PC-3 (cell line): ENCODE data around the gene USP32.

ENCODE experiments used
- EZH2 ChIP-seq: fragments of 300-600 bp; sonication (generic); IDR thresholded peaks from one replicate; pipeline ENCODE4 v1.6.1; 2017; ENCODE audit warnings: antibody characterized with exemption, mild to moderate bottlenecking, low read length; ENCODE audit not compliant: unreplicated experiment
- TF ChIP-seq, protein P1 (sequence below): fragments of 300-600 bp; sonication (generic); conservative IDR thresholded peaks from 2 replicates; pipeline ENCODE4 v1.5.1; 2017; ENCODE audit warnings: antibody characterized with exemption, low read depth, mild to moderate bottlenecking, low read length

DNA sequence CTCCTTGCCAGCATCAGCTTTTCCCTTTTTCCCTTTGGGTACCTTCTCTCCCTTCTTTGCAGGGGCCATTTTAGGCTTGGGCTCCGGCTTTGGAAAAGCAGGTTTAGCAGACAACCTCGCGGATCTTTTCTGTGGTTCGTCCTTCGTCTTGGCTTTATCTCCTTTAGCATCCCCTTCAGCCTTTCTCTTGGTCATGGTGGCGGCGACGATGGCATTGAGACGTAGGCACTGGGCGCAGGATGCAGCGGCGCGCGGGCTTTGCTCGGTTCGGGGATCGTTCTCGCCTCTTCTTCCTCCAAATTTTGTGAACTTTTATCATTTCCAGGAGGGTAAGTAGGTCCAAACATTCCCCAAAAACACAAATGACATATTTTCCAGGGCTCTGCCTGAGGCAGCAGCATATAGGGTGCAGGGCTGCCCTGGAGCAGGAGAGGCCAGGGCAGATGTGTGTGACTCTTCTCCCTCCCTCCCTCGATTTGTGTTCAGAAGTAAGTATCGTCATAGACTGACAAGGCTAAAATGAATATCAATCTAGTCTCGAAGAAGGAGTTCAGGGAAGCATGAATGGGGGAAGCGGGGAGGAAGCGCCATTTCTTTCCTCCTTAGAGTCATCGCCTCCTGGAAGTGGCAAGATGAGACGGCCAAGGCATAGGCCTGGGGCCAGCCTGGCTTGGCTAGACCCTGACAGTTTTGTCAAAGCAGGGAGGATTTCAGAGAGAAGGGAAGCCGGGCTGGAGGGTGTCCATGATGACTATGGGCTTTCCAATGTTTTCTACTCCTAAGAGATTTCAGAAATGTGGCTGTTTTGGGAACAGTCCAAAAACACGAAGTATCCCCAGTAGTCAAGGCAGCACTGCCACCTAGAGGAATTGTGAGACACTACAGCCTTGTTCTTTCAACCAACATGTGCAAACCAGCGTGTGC lies 43.6 kb upstream of the USP32 start:
- TF ChIP-seq, protein P1, sequence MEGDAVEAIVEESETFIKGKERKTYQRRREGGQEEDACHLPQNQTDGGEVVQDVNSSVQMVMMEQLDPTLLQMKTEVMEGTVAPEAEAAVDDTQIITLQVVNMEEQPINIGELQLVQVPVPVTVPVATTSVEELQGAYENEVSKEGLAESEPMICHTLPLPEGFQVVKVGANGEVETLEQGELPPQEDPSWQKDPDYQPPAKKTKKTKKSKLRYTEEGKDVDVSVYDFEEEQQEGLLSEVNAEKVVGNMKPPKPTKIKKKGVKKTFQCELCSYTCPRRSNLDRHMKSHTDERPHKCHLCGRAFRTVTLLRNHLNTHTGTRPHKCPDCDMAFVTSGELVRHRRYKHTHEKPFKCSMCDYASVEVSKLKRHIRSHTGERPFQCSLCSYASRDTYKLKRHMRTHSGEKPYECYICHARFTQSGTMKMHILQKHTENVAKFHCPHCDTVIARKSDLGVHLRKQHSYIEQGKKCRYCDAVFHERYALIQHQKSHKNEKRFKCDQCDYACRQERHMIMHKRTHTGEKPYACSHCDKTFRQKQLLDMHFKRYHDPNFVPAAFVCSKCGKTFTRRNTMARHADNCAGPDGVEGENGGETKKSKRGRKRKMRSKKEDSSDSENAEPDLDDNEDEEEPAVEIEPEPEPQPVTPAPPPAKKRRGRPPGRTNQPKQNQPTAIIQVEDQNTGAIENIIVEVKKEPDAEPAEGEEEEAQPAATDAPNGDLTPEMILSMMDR = peak; percentile 98
- no peak for TF ChIP-seq EZH2
